A673 (cell line): ENCODE data around the gene PTGES.

ENCODE experiments used
- EZH2 ChIP-seq: fragments of 200-600 bp; sonication (generic); IDR thresholded peaks from 2 replicates; pipeline ENCODE4 v1.6.1; 2017; ENCODE audit warnings: borderline replicate concordance, low read depth, mild to moderate bottlenecking, mixed read lengths, antibody characterized with exemption, low read length; ENCODE audit not compliant: poor library complexity, severe bottlenecking
- TF ChIP-seq, protein P1 (sequence below): fragments of 300-800, 200-600 bp; sonication (generic); conservative IDR thresholded peaks from 2 replicates; pipeline ENCODE4 v1.5.1; 2017; ENCODE audit warnings: low read depth, mild to moderate bottlenecking, antibody characterized with exemption, low read length, moderate library complexity, mixed read lengths

DNA sequence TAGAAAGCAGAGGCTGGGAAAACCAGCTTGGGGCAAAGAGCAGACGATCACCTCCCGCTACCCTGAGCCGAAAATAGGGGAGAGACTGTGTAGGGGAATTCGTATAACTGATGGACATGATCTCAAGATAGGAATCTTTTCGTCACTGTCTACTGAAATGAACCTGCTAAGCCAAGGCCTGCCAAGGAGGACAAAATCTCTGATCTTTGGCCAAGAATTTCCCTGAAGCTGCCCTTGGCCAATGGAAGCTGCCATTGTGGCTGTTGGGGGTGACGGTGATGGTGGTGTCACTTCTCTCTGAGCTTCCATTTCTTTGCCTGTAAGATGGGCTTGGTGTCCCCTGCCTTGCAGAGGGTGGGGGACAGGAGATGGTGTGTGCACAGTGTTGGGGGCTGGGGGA lies 3.3 kb upstream of the PTGES start:
- TF ChIP-seq, protein P1, sequence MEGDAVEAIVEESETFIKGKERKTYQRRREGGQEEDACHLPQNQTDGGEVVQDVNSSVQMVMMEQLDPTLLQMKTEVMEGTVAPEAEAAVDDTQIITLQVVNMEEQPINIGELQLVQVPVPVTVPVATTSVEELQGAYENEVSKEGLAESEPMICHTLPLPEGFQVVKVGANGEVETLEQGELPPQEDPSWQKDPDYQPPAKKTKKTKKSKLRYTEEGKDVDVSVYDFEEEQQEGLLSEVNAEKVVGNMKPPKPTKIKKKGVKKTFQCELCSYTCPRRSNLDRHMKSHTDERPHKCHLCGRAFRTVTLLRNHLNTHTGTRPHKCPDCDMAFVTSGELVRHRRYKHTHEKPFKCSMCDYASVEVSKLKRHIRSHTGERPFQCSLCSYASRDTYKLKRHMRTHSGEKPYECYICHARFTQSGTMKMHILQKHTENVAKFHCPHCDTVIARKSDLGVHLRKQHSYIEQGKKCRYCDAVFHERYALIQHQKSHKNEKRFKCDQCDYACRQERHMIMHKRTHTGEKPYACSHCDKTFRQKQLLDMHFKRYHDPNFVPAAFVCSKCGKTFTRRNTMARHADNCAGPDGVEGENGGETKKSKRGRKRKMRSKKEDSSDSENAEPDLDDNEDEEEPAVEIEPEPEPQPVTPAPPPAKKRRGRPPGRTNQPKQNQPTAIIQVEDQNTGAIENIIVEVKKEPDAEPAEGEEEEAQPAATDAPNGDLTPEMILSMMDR: no peak
- TF ChIP-seq EZH2: no peak
